Suppressor macrophage treated with lipopolysaccharide for 4 hours (primary cell): ENCODE measurements around the gene SNRK.

ENCODE experiments used
- DNase-seq: peaks from one replicate; pipeline ENCODE4 v3.0.0-alpha.2; 2020

Gene SNRK

GRCh38 chr3:43270078-43270477 is 16.3 kb upstream of the SNRK start:
- DNase-seq, result no peak

DNA sequence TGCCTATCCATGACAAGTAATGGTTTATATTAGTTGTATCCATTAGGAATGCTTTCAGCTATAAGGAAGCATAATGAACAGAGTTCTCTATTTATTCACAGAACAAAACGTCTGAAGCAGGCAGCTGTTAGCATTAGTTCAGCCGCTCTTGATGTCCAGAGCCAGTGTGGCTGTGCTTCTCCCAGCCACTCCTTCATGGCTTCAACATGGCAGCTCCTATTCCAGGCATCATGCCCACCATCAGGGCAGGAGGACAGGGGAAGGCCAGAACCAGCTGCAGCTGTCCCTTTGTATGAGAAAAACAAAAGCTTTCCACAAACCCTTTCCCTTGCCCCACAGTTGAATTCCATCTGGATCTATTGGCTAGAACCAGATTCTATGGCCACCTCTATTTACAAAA is 12.9 kb upstream of the SNRK start:
- DNase-seq, result no peak

DNA sequence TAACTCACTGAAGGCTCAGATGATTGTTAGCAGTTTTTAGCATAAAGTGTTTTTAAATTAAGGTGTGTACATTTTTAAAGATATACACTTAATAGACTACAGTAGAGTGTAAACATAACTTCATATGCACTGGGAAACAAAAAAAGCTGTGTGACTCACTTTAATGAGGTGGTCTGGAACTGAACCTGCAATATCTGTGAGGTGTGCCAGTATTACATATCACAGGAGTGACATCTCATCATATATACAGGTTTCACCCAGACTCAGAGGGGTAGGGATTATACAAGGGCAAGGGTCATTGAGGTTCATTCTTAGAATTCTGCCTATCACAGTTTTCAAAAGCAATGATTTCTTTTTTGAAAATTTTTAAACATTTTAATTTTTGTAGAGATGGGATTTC is 7.3 kb upstream of the SNRK start:
- DNase-seq, result no peak

GRCh38 chr3:43279532-43279931 is 6.8 kb upstream of the SNRK start:
- DNase-seq, result no peak

DNA sequence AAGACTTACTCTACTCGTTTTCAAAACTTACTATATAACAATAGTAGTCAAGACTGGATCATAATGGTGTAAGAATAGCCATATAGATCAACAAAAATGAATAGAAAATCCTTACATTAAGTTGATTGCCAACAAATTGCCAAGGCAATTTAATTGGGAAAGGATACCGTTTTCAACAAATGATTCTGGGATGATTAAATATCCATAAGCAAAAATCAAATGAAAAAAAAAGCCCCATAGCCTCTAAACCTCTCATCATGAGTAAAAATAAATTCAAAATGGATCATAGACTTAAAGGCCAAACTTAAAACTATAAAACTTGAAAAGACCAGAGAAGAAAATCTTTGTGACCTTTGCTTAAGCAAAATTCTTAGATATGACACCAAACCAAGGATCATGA is 5.3 kb upstream of the SNRK start:
- DNase-seq, result no peak

- DNase-seq, result no peak
Observed at GRCh38 chr3:43284171-43284570, 2.2 kb upstream of the SNRK start.

DNA sequence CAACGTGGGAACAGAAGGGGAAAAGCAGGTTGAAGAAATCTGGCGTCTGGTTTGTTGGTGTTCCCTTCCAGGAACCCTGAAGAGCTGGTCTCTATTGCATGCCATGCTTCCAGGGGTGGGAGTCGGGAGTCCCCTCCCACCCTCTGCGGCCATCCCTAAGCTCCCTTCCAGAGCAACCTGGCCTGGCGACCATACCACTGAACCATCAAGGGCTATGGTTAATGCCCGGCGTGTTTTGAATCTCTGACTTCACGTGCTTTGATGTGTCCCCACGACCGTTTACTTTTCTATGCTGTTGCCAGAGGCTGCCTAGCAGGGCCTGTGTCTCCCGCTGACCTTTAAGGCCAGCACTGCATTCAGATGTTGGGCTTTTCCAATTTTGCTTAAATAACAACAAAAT is 696 bp upstream of the SNRK start:
- no peak for DNase-seq

GRCh38 chr3:43286841-43287499 is 630 bp downstream of the SNRK start:
- DNase-seq, result peak; percentile 54

DNA sequence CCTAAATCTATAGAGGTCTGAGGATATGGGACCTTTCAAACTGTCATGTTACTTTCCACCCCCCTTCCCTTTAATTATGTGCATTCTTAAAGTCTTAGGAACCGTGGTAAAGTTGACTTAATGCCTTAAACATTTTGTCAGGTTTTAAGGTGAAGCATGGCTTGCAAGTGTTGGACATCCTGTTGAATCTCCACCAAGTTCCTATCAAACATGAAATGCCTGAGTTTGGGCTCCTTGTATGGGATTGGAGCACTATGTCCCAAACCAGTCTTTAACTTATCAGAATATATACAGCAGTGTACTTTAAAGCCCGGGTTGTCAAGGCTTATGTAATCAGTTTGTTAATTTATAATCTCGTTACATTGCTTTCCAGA is 1.1 kb downstream of the SNRK start:
- no peak for DNase-seq

DNA sequence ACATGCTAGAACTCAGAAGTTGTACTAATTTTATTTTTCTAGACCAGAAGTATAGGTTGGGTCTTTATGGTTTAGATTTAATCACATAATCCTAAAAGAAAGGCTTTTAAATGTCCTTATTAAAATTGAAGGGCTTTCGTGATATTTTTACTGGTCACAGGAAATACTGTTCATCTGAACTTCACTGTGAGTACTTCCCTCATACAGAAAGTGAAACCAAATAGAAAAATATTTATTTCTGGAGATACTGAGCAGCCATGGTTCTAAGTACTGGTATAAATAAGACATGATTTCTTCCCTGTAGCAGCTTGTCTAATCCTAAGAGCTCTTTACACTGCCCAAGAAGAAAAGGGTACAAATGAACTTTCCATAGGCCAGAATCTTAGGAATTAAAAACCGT is 2.0 kb downstream of the SNRK start:
- peak; percentile 57 for DNase-seq

DNA sequence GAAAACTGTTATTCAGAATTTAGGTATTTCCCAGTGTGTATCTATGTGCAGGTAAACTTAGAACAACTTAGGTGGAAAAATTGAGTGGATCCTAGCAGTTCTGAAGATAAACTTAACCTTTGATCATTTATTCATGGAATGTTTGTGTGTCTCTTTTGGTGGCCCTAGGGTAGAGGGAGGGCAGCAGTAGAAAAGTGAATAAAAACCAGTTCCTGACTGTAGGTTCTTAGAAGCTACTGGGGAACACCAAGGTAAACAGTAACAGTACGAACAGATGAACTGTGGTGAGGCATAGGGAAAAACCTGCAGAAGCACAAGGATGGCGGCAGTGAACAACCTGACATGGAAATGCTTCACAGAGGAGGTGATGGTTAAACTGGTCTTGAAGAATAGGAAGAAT is 2.5 kb downstream of the SNRK start:
- no peak for DNase-seq

DNA sequence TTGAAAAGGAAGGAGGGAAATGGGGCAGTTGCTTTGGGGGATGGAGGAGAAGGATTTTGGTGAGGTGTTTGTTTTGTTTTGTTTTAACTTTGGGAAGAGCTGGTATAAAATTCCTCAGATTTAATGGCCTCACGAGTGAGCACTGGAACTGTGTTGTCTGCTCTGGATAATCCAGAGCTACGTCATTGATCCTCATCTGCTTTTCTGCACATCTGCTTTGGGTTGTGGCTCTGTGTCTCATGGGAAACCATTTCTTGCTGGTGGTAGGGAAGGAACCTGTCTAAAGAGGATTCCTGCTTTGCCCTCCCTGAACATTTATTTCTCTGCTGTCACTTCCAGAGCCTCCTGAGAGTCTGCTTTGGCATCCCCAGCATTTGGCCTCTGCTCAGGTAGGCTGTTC is 3.1 kb downstream of the SNRK start:
- no peak for DNase-seq

DNA sequence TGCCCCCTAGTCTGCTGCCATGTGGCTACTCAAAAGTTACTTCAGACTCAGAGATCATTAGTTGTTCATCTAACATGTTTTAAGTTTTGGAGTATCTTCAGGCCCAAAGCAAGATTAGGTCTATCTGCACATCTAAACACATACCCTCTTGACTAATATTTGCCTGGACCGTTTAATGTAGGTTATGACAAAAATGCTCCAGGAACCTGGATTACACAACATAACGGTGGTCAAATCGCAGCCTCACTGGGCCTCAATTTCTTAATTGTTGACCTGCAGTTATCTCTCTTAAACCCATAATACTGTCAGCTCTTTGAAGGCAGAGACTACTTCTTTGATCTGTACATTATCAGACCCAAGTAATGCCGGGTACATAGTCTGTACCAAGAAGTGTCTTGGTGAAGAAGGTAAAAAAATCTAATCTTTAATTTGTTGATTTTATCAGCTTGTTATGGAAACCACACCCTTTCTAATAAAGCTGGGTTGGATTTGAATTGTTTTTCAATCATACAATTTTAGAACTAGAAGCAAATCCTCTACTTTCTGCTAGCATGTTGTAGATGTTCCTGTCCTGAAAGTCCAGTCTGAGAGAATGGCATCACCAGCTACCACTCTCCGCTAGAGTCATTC is 3.6 kb downstream of the SNRK start:
- no peak for DNase-seq

GRCh38 chr3:43290956-43291355 is 4.6 kb downstream of the SNRK start:
- DNase-seq, result peak; percentile 31

GRCh38 chr3:43291546-43291945 is 5.2 kb downstream of the SNRK start:
- DNase-seq, result no peak

- DNase-seq, result no peak
Observed at GRCh38 chr3:43294975-43295374, 8.6 kb downstream of the SNRK start.

DNA sequence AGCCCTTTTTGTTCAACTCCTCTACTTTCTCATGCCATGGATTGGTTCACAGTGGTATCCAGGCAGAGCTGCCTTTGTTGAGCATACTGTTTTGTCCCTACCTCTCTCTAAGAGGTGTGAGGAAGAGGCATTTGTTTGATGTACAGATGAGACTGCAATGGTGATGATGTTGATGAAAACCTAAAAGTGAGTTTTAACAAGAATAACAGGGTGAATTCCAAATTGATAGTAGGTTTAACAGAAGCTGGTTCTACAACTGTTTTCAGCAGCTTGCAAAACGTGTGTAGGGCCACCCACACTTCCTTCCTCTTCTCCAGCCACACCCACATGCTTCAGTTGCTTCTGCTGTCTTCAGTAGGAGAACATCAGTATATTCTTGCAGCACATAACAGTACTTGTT is 10.2 kb downstream of the SNRK start:
- peak; percentile 70 for DNase-seq

- DNase-seq, result no peak
Observed at GRCh38 chr3:43298292-43298691, 12.0 kb downstream of the SNRK start.

DNA sequence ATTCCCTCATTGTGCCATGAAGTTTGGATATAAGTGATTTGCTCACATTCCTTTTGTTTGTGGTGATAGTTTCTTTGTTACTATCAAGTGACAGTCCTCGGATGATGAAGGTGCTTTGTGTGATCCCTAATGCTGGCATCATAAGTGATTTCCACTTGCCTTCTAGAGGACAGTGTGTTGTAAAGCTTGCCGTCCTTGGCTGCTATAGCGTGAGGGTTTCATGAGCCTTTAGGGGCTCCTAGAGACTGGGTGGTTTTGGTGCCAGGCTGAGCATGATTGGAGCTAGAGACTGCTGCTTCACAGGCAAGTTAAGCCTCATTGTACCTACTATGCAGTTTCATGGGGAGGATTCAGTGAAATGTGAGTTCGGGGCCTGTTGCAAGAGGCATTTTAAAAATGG is 12.4 kb downstream of the SNRK start:
- DNase-seq, result no peak

DNA sequence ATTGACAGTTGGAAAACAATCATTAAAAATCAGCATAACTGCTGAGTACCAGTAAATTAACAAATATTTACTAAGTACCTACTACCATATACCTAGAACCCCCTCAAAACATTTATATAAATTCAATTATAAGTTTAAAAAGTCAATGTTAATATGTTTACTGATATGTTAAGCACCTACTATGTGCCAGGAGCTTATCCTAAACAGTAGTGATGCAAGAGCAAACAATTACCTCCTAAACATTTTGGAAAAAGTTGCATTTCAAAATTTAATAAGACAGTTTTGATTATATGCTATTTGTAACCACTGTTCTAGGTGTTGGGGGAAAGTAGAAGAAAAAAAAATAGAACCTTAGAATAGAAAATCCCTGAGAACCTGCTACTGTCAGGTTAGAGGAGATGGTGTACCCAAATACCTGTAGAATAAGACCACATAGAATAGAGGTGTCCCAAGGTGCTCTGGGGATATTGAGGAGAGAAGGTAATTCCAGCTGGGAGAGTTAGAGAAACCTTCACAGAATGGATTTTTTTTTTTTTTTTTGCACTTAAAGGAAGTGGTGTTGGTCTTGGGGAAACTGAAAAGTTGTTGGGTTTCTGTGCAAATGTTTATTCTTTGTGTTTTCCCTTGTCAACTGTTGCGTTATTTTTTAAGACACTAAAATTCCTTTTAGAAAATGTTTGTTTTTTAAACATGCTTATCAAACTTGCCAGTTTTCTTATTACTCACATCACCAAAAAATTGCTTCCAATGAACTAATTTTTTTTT is 16.0 kb downstream of the SNRK start:
- no peak for DNase-seq

DNA sequence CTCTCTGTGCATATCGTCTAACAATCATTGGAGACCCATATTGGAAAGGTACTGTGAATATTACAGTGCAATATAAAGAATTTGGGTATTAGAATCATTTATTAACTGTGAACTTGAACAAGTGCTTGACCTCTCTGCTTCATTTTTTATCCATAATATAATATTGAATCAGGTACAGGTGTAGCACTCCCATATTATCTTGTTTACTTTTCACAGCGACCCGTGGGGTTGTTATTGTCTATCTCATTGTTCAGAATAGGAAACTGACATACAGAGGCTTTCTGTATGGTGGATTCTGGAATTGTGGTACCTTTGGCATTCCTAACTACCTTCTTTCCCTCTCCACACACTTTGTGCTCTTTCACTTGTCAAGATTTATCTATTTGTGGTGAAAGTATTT is 17.8 kb downstream of the SNRK start:
- DNase-seq, result no peak

DNA sequence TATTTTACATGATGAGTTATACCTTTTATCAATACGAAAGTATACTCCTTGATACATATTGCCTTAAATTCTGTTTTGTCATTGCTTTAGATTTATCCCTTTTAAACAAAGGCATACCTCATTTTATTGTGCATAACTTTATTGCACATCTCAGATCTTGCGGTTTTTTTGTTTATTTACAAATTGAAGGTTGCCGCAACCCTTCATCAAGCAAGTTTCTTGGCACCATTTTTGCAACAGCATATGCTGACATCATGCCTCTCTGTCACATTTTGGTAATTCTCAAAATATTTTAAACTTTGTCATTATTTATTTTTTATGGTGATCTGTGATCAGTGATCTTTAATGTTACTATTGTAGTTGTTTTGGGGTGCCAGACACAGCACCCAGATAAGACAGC is 20.9 kb downstream of the SNRK start:
- no peak for DNase-seq

DNA sequence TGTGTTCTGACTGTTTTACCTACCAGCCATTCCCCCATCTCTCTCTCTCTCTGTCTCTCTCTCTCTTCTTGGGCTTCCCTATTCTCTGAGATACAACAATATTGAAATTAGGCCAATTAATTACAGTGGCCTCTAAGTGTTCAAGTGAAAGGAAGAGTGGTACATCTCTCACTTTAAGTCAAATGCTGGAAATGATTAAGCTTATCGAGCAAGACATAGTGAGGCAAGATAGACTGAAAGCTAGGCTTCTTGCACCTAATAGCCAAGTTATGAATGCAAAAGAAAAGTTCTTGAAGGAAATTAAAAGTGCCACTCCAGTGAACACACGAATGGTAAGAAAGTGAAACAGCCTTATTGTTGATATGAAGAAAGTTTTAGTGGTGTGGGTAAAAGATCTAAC is 21.3 kb downstream of the SNRK start:
- no peak for DNase-seq
